Osteoblast (primary cell): ENCODE measurements around the gene HIBADH. TPM values are rescaled to one million over a fixed set of nuclear protein-coding genes. Genes with fewer than 3 reads are reported as not detected.

Source experiments
- DNase-seq: peaks from one replicate; pipeline ENCODE4 v3.0.0; 2011; ENCODE audit warnings: low spot score, mixed read lengths; ENCODE audit not compliant: insufficient read length; ENCODE audit errors: missing footprints
- H2AFZ ChIP-seq: 2 replicates; pipeline ENCODE4 v1.6.0; 2011; ENCODE audit warnings: mild to moderate bottlenecking, low read length
- H3K27ac ChIP-seq: 2 replicates; pipeline ENCODE4 v1.5.1; 2011; ENCODE audit warnings: mild to moderate bottlenecking, low read depth, low read length, moderate library complexity
- H3K27me3 ChIP-seq: 2 replicates; pipeline ENCODE4 v1.6.0; 2012; ENCODE audit warnings: mild to moderate bottlenecking, control low read depth, inconsistent platforms, low read length, moderate library complexity; ENCODE audit not compliant: insufficient read depth
- H3K36me3 ChIP-seq: 2 replicates; pipeline ENCODE4 v1.5.1; 2011; ENCODE audit warnings: mild to moderate bottlenecking, low read length, control low read depth, moderate library complexity; ENCODE audit not compliant: insufficient read depth
- H3K4me1 ChIP-seq: 2 replicates; pipeline ENCODE4 v1.5.1; 2011; ENCODE audit warnings: mild to moderate bottlenecking, low read length, control low read depth, moderate library complexity; ENCODE audit not compliant: insufficient read depth
- H3K4me2 ChIP-seq: 2 replicates; pipeline ENCODE4 v1.6.0; 2011; ENCODE audit warnings: mild to moderate bottlenecking, low read length; ENCODE audit not compliant: insufficient read depth
- H3K4me3 ChIP-seq: fragments of 200-600 bp; sonication (generic); 3 replicates; pipeline ENCODE4 v1.5.1; 2012; ENCODE audit warnings: mild to moderate bottlenecking, low read length, inconsistent platforms; ENCODE audit not compliant: insufficient read depth
- H3K79me2 ChIP-seq: 2 replicates; pipeline ENCODE4 v1.6.0; 2012; ENCODE audit warnings: mild to moderate bottlenecking, low read length, control low read depth, inconsistent platforms; ENCODE audit not compliant: insufficient read depth
- H3K9me3 ChIP-seq: 2 replicates; pipeline ENCODE4 v1.5.1; 2011; ENCODE audit warnings: low read depth, low read length, control low read depth
- H4K20me1 ChIP-seq: 2 replicates; pipeline ENCODE4 v1.6.0; 2012; ENCODE audit warnings: mild to moderate bottlenecking, low read length, control low read depth; ENCODE audit not compliant: insufficient read depth
- total RNA-seq: library from RNA; depleted of rRNA; stranded (reverse); fragments of >200 nt; gene quantifications from 2 replicates; pipeline ENCODE4 v1.2.3, GENCODE V29; 2012
- TF ChIP-seq, protein P1 (sequence below): IDR thresholded peaks from 2 replicates; pipeline ENCODE4 v1.5.1; 2011; ENCODE audit warnings: mild to moderate bottlenecking, low read depth, low read length, moderate library complexity; ENCODE audit errors: extremely low read depth

Gene HIBADH
- total RNA-seq, 1 donor = 76.0 TPM

- H3K27ac ChIP-seq = no peak overlapping the region
- H3K79me2 ChIP-seq = peaks cover 28% of the 10 kb centered on the region
- no peaks in the 10 kb centered on the region for H4K20me1 ChIP-seq
- peaks cover 5% of the 10 kb centered on the region for H3K4me1 ChIP-seq
- H3K36me3 ChIP-seq = peaks cover 5% of the 10 kb centered on the region
- no peak overlapping the region for H3K4me2 ChIP-seq
- no peaks in the 10 kb centered on the region for H3K27me3 ChIP-seq
- H2AFZ ChIP-seq = no peak overlapping the region
- no peak for DNase-seq
- H3K4me3 ChIP-seq = no peak overlapping the region
- no peaks in the 10 kb centered on the region for H3K9me3 ChIP-seq
- TF ChIP-seq, protein P1, sequence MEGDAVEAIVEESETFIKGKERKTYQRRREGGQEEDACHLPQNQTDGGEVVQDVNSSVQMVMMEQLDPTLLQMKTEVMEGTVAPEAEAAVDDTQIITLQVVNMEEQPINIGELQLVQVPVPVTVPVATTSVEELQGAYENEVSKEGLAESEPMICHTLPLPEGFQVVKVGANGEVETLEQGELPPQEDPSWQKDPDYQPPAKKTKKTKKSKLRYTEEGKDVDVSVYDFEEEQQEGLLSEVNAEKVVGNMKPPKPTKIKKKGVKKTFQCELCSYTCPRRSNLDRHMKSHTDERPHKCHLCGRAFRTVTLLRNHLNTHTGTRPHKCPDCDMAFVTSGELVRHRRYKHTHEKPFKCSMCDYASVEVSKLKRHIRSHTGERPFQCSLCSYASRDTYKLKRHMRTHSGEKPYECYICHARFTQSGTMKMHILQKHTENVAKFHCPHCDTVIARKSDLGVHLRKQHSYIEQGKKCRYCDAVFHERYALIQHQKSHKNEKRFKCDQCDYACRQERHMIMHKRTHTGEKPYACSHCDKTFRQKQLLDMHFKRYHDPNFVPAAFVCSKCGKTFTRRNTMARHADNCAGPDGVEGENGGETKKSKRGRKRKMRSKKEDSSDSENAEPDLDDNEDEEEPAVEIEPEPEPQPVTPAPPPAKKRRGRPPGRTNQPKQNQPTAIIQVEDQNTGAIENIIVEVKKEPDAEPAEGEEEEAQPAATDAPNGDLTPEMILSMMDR = no peak
Observed at GRCh38 chr7:27652518-27652917, 10.2 kb downstream of the HIBADH start.

GRCh38 chr7:27651702-27652101 lies 11.0 kb downstream of the HIBADH start:
- Histone ChIP-seq H3K4me3 (no peak overlapping the region), H4K20me1 (no peaks in the 10 kb centered on the region), H3K4me1 (peaks cover 5% of the 10 kb centered on the region), H2AFZ (no peak overlapping the region), H3K27ac (no peak overlapping the region), H3K36me3 (peaks cover 5% of the 10 kb centered on the region), H3K9me3 (no peaks in the 10 kb centered on the region), H3K4me2 (peak overlapping the region; percentile 10), H3K27me3 (no peaks in the 10 kb centered on the region), H3K79me2 (peaks cover 21% of the 10 kb centered on the region)
- TF ChIP-seq, protein P1 = no peak
- peak; percentile 18 for DNase-seq

DNA sequence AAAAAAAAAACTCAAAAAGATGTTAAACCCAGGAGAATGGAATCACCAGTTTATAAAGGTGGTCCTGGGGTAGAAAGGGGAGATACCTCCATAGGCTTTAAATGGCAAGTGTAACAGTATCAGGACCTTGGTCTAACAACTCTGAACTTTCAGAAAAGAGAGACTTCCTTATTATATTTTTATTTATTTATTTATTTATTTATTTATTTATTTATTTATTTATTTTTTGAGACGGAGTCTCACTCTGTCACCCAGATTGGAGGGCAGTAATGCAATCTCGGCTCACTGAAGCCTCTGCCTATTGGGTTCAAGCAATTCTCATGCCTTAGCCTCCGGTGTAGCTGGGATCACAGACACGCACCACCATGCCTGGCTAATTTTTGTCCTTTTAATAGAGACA lies 12.4 kb downstream of the HIBADH start:
- H3K4me1 ChIP-seq = peaks cover 5% of the 10 kb centered on the region
- no peak overlapping the region for H3K27ac ChIP-seq
- H4K20me1 ChIP-seq = no peaks in the 10 kb centered on the region
- H3K4me3 ChIP-seq = no peak overlapping the region
- no peak overlapping the region for H2AFZ ChIP-seq
- TF ChIP-seq, protein P1 = no peak
- H3K4me2 ChIP-seq = no peak overlapping the region
- H3K27me3 ChIP-seq = no peaks in the 10 kb centered on the region
- H3K36me3 ChIP-seq = peaks cover 5% of the 10 kb centered on the region
- no peaks in the 10 kb centered on the region for H3K9me3 ChIP-seq
- H3K79me2 ChIP-seq = peaks cover 22% of the 10 kb centered on the region
- no peak for DNase-seq

GRCh38 chr7:27647489-27647888 lies 15.2 kb downstream of the HIBADH start:
- DNase-seq = no peak
- H3K4me2 ChIP-seq = no peak overlapping the region
- H3K79me2 ChIP-seq = peaks cover 15% of the 10 kb centered on the region
- H2AFZ ChIP-seq = no peak overlapping the region
- no peaks in the 10 kb centered on the region for H3K27me3 ChIP-seq
- no peaks in the 10 kb centered on the region for H4K20me1 ChIP-seq
- TF ChIP-seq, protein P1 = no peak
- peaks cover 5% of the 10 kb centered on the region for H3K36me3 ChIP-seq
- H3K27ac ChIP-seq = no peak overlapping the region
- H3K4me3 ChIP-seq = no peak overlapping the region
- H3K9me3 ChIP-seq = no peaks in the 10 kb centered on the region
- peaks cover 5% of the 10 kb centered on the region for H3K4me1 ChIP-seq
